GM12865 (cell line): Measurements from ENCODE around the gene ELMO3.
A peak's percentile ranks its signal among the peaks of the same experiment; 100 is the strongest.

Experiments used
- DNase-seq: peaks from one replicate; pipeline ENCODE4 v3.0.0; 2010; ENCODE audit warnings: low read depth
- H3K4me3 ChIP-seq: 2 replicates; pipeline ENCODE4 v1.5.1; 2011; ENCODE audit warnings: mild to moderate bottlenecking, low read depth, low read length, control low read depth
- TF ChIP-seq, protein P1 (sequence below): IDR thresholded peaks from 2 replicates; pipeline ENCODE4 v1.5.1; 2011; ENCODE audit warnings: low read length, control low read depth, low read depth, inconsistent platforms; ENCODE audit not compliant: insufficient read depth; ENCODE audit errors: missing control alignments

The ELMO3 gene

DNA sequence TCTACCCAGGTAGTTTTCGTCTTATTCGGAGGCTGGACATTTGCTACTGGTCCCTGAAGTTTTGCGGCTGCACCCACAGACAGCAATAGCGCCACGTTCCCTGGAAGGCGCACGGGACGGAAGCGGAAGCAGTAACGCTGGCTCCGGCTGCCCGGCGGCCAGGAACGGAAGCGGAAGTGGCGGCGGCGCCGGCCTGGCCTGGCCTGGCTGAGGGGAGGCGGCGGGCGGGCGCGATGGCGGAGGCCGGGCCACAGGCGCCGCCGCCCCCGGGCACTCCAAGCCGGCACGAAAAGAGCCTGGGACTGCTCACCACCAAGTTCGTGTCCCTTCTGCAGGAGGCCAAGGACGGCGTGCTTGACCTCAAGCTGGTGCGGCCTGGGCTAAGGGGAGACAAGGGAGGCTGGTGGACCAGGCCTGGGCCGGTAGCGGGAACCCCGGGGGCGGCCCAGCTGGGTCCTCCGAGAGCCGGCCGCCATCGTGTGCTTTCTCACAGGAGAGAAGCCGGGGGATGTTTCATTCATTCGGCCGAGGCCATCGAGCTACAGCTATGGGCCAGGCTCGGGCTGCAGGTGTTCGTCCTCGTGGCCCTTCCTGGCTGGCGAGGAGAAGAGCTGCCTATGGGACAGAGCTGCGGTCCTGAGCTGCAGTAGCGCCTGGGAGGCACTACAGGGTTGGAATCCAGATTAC is 6.8 kb upstream of the ELMO3 start, which contains the start of gene E2F4:
Gene E2F4, plus strand, starts transcription at position 161 of the 687 bp plus-strand sequence. Its CDS starts 73 bp downstream, at position 234.
- TF ChIP-seq, protein P1, sequence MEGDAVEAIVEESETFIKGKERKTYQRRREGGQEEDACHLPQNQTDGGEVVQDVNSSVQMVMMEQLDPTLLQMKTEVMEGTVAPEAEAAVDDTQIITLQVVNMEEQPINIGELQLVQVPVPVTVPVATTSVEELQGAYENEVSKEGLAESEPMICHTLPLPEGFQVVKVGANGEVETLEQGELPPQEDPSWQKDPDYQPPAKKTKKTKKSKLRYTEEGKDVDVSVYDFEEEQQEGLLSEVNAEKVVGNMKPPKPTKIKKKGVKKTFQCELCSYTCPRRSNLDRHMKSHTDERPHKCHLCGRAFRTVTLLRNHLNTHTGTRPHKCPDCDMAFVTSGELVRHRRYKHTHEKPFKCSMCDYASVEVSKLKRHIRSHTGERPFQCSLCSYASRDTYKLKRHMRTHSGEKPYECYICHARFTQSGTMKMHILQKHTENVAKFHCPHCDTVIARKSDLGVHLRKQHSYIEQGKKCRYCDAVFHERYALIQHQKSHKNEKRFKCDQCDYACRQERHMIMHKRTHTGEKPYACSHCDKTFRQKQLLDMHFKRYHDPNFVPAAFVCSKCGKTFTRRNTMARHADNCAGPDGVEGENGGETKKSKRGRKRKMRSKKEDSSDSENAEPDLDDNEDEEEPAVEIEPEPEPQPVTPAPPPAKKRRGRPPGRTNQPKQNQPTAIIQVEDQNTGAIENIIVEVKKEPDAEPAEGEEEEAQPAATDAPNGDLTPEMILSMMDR = no peak
- peak within 1 kb of the TSS; percentile 95 for H3K4me3 ChIP-seq
- peak; percentile 95 for DNase-seq

DNA sequence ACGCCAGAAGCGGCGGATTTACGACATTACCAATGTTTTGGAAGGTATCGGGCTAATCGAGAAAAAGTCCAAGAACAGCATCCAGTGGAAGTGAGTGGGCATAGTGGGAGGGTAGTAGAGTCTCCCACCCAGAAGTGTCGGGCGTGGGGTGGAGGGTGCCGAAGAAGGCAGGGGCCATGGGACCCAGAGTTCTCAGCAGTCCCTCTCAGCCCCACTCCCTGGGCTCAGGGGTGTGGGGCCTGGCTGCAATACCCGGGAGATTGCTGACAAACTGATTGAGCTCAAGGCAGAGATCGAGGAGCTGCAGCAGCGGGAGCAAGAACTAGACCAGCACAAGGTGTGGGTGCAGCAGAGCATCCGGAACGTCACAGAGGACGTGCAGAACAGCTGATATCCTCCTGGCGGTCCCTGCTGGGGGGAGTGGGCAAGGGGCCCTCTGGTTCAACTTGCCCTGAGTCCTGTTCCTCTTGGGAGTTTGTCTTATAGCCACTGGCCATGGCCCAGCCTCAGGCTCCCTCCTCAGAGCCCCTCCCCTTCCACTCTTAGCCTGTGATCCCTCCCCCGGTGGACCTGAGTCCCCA is 6.1 kb upstream of the ELMO3 start:
- peak overlapping the region; percentile 95 for H3K4me3 ChIP-seq
- TF ChIP-seq, protein P1 = no peak
- DNase-seq = no peak

- TF ChIP-seq, protein P1 = no peak
- no peak for DNase-seq
- H3K4me3 ChIP-seq = peak overlapping the region; percentile 95
These were observed 5.4 kb upstream of the ELMO3 start for GRCh38 chr16:67193536-67193935.

DNA sequence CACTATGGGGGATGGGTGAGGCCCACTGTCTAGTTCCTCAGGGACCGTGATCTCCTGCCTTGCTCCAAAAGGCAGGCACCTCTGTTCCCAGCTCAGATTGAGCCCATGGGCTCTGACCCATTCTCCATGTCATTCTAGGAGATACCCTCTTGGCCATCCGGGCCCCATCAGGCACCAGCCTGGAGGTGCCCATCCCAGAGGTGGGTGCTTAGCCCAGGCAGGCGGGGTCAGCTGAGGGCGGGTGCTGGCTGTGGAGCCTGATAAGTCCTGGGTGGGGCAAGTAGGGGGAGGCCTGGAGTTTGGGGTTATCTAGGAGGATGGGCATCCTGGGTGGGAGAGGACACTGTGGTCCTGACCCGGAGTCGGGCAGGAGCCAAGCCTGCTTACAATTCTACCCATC is 4.7 kb upstream of the ELMO3 start:
- TF ChIP-seq, protein P1 = no peak
- no peak for DNase-seq
- H3K4me3 ChIP-seq = no peak overlapping the region

DNA sequence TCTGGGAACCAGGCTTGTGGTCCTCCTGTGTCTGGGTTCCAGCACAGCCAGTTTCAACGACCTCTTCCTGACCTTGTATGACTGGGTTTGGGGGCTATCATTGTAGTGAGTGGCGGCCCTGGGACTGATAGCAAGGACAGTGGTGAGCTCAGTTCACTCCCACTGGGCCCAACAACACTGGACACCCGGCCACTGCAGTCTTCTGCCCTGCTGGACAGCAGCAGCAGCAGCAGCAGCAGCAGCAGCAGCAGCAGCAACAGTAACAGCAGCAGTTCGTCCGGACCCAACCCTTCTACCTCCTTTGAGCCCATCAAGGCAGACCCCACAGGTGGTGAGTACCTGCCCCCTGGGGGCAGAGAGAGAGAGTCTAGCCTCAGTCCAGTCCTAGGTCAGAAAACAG is 3.3 kb upstream of the ELMO3 start:
- no peak overlapping the region for H3K4me3 ChIP-seq
- TF ChIP-seq, protein P1 = no peak
- no peak for DNase-seq

GRCh38 chr16:67196881-67197280 is 2.0 kb upstream of the ELMO3 start:
- no peak for DNase-seq
- TF ChIP-seq, protein P1 = no peak
- no peak overlapping the region for H3K4me3 ChIP-seq
